OCI-LY7 (cell line): Measurements from ENCODE around the gene FLAD1.

ENCODE experiments used
- CTCF ChIP-seq: fragments of 200-600 bp; sonication (generic); conservative IDR thresholded peaks from 2 replicates; pipeline ENCODE4 v1.5.1; 2014; ENCODE audit warnings: mild to moderate bottlenecking, antibody characterized with exemption, low read length, moderate library complexity, mixed read lengths
- EZH2phosphoT487 ChIP-seq: fragments of 200-600 bp; sonication (generic); IDR thresholded peaks from 2 replicates; pipeline ENCODE4 v1.6.1; 2018; ENCODE audit warnings: low read depth, borderline replicate concordance, mild to moderate bottlenecking, mixed run types, antibody characterized with exemption, low read length, moderate library complexity, mixed read lengths

GRCh38 chr1:154974102-154974807, 8.9 kb upstream of the FLAD1 start, which contains the start of gene CKS1B:
- TF ChIP-seq CTCF (no peak), EZH2phosphoT487 (no peak)
